ENCODE data around the gene KRTAP13-4.

Gene KRTAP13-4

DNA sequence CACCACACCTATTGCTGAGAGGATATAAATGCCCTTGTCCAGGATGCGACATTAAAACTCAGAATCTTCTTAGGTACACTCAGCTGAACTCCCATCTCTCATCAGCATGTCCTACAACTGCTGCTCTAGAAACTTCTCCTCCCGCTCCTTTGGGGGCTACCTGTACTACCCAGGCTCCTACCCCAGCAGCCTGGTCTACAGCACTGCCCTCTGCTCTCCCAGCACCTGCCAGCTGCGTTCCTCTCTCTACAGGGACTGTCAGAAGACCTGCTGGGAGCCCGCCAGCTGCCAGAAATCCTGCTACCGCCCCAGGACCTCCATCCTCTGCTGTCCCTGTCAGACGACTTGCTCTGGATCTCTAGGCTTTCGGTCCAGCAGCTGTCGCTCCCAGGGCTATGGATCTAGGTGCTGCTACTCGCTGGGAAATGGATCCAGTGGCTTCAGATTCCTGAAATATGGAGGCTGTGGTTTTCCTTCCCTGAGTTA is at the start of gene KRTAP13-4:
Gene KRTAP13-4, plus strand, starts transcription at position 51 of the 486 bp plus-strand sequence. Its CDS starts 56 bp downstream, at position 107.
- Histone ChIP-seq H3K4me3 (ENCODE audit: low read depth, low read length) (no peak within 1 kb of the TSS), H3K9ac (ENCODE audit: low read length) (no peak within 1 kb of the TSS), H3K27ac (ENCODE audit: low read depth, low read length) (no peak within 1 kb of the TSS), H3K36me3 (ENCODE audit: control insufficient read depth, insufficient read depth, low read length) (no peaks in the 10 kb centered on the region), H3K9me3 (ENCODE audit: control insufficient read depth, insufficient read depth, low read depth, low read length) (no peaks in the 10 kb centered on the region), H3K27me3 (ENCODE audit: control insufficient read depth, insufficient read depth, low read length) (no peaks in the 10 kb centered on the region), H3K4me1 (ENCODE audit: control insufficient read depth, insufficient read depth, low read length) (peaks cover 9% of the 10 kb centered on the region)

- H3K9me3 ChIP-seq (ENCODE audit: control insufficient read depth, insufficient read depth, low read depth, low read length): 0 out of 2 replicates have a peak, but pooled peaks cover 8% of the 10 kb centered on the region
- no peak overlapping the region for H3K4me3 ChIP-seq (ENCODE audit: low read depth, low read length)
- H3K36me3 ChIP-seq (ENCODE audit: control insufficient read depth, insufficient read depth, low read length): no peaks in the 10 kb centered on the region
- no peak overlapping the region for H3K9ac ChIP-seq (ENCODE audit: low read length)
- no peaks in the 10 kb centered on the region for H3K27me3 ChIP-seq (ENCODE audit: control insufficient read depth, insufficient read depth, low read length)
- H3K4me1 ChIP-seq (ENCODE audit: control insufficient read depth, insufficient read depth, low read length): no peaks in the 10 kb centered on the region
- H3K27ac ChIP-seq (ENCODE audit: low read depth, low read length): no peak overlapping the region
These were observed 47.8 kb upstream of the KRTAP13-4 start for GRCh38 chr21:30382201-30382600.

DNA sequence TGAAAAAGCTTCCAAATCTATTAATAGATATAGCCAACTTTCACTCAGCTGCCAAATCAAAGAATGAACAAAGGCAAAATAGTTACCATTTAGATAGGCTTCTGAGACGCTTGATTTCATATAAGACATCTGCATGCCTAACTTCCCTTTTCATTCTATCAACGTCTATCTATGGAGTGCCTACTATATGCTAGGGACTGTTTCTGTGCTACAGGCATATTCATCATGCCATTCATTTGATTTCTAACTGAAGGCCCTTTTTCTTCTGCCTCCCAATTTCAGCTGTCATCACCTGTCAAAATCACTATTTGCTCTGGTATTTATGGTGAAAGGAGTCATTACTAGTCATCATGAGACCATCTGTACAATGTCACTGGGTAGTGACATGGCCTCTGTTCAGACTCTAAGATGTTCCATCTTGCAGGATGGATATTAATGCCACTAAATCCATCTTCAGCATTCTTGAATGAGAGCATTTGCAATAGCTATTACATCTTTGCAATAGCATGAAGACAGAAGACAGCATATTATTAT is 38.5 kb upstream of the KRTAP13-4 start:
- H3K27me3 ChIP-seq (ENCODE audit: control insufficient read depth, insufficient read depth, low read length): no peaks in the 10 kb centered on the region
- H3K27ac ChIP-seq (ENCODE audit: low read depth, low read length): no peak overlapping the region
- no peaks in the 10 kb centered on the region for H3K4me1 ChIP-seq (ENCODE audit: control insufficient read depth, insufficient read depth, low read length)
- no peak overlapping the region for H3K9ac ChIP-seq (ENCODE audit: low read length)
- peaks cover 4% of the 10 kb centered on the region; the same call in 1 of the 2 replicates for H3K9me3 ChIP-seq (ENCODE audit: control insufficient read depth, insufficient read depth, low read depth, low read length)
- no peak overlapping the region for H3K4me3 ChIP-seq (ENCODE audit: low read depth, low read length)
- H3K36me3 ChIP-seq (ENCODE audit: control insufficient read depth, insufficient read depth, low read length): no peaks in the 10 kb centered on the region

- Histone ChIP-seq H3K27ac (ENCODE audit: low read depth, low read length) (no peak within 1 kb of the TSS), H3K4me1 (ENCODE audit: control insufficient read depth, insufficient read depth, low read length) (no peaks in the 10 kb centered on the region), H3K4me3 (ENCODE audit: low read depth, low read length) (no peak within 1 kb of the TSS), H3K9me3 (ENCODE audit: control insufficient read depth, insufficient read depth, low read depth, low read length) (no peaks in the 10 kb centered on the region), H3K27me3 (ENCODE audit: control insufficient read depth, insufficient read depth, low read length) (no peaks in the 10 kb centered on the region), H3K9ac (ENCODE audit: low read length) (no peak within 1 kb of the TSS), H3K36me3 (ENCODE audit: control insufficient read depth, insufficient read depth, low read length) (no peaks in the 10 kb centered on the region)
These were observed 34.3 kb upstream of the KRTAP13-4 start, which contains the start of gene KRTAP13-1 for GRCh38 chr21:30395731-30396130. Gene KRTAP13-1 (plus strand): TSS chr21:30396031. CDS start chr21:30396087, 56 bp downstream.

- H3K4me1 ChIP-seq (ENCODE audit: control insufficient read depth, insufficient read depth, low read length): no peaks in the 10 kb centered on the region
- H3K36me3 ChIP-seq (ENCODE audit: control insufficient read depth, insufficient read depth, low read length): no peaks in the 10 kb centered on the region
- peak overlapping the region; percentile 33 for H3K4me3 ChIP-seq (ENCODE audit: low read depth, low read length)
- H3K27me3 ChIP-seq (ENCODE audit: control insufficient read depth, insufficient read depth, low read length): no peaks in the 10 kb centered on the region
- H3K27ac ChIP-seq (ENCODE audit: low read depth, low read length): no peak overlapping the region
- no peaks in the 10 kb centered on the region for H3K9me3 ChIP-seq (ENCODE audit: control insufficient read depth, insufficient read depth, low read depth, low read length)
- no peak overlapping the region for H3K9ac ChIP-seq (ENCODE audit: low read length)
These were observed 21.1 kb upstream of the KRTAP13-4 start for GRCh38 chr21:30408782-30409494.

DNA sequence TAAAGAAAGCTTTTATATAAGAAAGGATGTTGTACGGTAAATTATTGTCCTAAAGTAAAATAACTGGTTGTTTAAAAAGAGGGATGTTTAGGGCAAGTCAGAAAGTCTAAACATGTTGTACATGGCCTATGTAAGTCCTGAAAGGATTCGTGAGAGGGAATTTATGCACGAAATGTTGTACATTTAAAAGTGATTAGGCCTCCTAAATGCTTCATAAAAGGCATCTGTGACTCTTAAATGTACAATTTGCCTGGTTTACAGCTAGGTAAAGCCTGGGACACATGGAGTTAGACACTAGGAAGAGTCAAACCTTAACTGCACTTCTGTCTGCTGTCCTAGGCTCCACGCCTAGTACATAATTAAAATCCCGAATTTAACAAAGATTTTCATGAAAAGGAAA is 14.0 kb upstream of the KRTAP13-4 start:
- no peak overlapping the region for H3K9ac ChIP-seq (ENCODE audit: low read length)
- H3K36me3 ChIP-seq (ENCODE audit: control insufficient read depth, insufficient read depth, low read length): no peaks in the 10 kb centered on the region
- no peaks in the 10 kb centered on the region for H3K4me1 ChIP-seq (ENCODE audit: control insufficient read depth, insufficient read depth, low read length)
- peaks cover 17% of the 10 kb centered on the region for H3K9me3 ChIP-seq (ENCODE audit: control insufficient read depth, insufficient read depth, low read depth, low read length)
- no peak overlapping the region for H3K27ac ChIP-seq (ENCODE audit: low read depth, low read length)
- H3K4me3 ChIP-seq (ENCODE audit: low read depth, low read length): no peak overlapping the region
- H3K27me3 ChIP-seq (ENCODE audit: control insufficient read depth, insufficient read depth, low read length): no peaks in the 10 kb centered on the region

GRCh38 chr21:30425826-30426225 is 4.2 kb upstream of the KRTAP13-4 start, which contains the start of gene KRTAP13-3:
Gene KRTAP13-3 (minus strand): TSS chr21:30425926. CDS start chr21:30425912, 14 bp downstream.
- Histone ChIP-seq H3K27me3 (ENCODE audit: control insufficient read depth, insufficient read depth, low read length) (no peaks in the 10 kb centered on the region), H3K4me1 (ENCODE audit: control insufficient read depth, insufficient read depth, low read length) (peaks cover 9% of the 10 kb centered on the region), H3K9me3 (ENCODE audit: control insufficient read depth, insufficient read depth, low read depth, low read length) (0 out of 2 replicates have a peak, but pooled peaks cover 9% of the 10 kb centered on the region), H3K9ac (ENCODE audit: low read length) (no peak within 1 kb of the TSS), H3K4me3 (ENCODE audit: low read depth, low read length) (no peak within 1 kb of the TSS), H3K36me3 (ENCODE audit: control insufficient read depth, insufficient read depth, low read length) (no peaks in the 10 kb centered on the region), H3K27ac (ENCODE audit: low read depth, low read length) (no peak within 1 kb of the TSS)

GRCh38 chr21:30426731-30427130 is 3.3 kb upstream of the KRTAP13-4 start:
- H3K36me3 ChIP-seq (ENCODE audit: control insufficient read depth, insufficient read depth, low read length): no peaks in the 10 kb centered on the region
- 0 out of 2 replicates have a peak, but pooled peaks cover 9% of the 10 kb centered on the region for H3K9me3 ChIP-seq (ENCODE audit: control insufficient read depth, insufficient read depth, low read depth, low read length)
- H3K27me3 ChIP-seq (ENCODE audit: control insufficient read depth, insufficient read depth, low read length): no peaks in the 10 kb centered on the region
- H3K27ac ChIP-seq (ENCODE audit: low read depth, low read length): no peak overlapping the region
- H3K9ac ChIP-seq (ENCODE audit: low read length): no peak overlapping the region
- H3K4me1 ChIP-seq (ENCODE audit: control insufficient read depth, insufficient read depth, low read length): peaks cover 9% of the 10 kb centered on the region
- H3K4me3 ChIP-seq (ENCODE audit: low read depth, low read length): no peak overlapping the region

DNA sequence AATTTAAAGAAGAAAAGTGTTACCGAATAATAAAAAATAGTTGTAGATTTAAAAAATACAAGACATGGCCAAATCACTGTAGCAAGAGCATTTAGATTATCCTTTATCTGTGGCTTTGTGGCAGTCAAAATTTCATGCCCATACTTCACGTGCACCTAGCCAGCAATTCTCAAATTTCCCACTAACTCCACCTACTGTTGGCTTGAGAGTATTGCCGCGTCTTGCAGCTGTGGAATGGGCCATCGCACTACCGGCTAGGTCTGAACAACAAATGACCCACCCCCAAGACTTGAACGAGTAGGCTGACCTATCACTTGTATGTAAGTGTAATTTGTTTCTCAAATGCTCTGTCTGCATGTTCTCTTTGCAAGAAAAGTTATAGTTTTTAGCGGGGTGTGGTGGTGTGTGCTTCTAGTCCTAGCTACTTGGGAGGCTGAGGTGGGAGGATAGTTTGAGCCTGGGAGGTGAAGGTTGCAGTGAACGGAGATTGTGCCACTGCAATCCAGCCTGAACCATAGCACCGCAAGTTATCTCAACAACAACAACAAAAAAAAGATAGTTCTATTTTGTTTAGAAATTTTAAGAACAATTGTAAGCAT is 4.1 kb downstream of the KRTAP13-4 start:
- no peak overlapping the region for H3K9ac ChIP-seq (ENCODE audit: low read length)
- H3K27ac ChIP-seq (ENCODE audit: low read depth, low read length): no peak overlapping the region
- H3K4me3 ChIP-seq (ENCODE audit: low read depth, low read length): no peak overlapping the region
- H3K4me1 ChIP-seq (ENCODE audit: control insufficient read depth, insufficient read depth, low read length): no peaks in the 10 kb centered on the region
- no peaks in the 10 kb centered on the region for H3K36me3 ChIP-seq (ENCODE audit: control insufficient read depth, insufficient read depth, low read length)
- H3K9me3 ChIP-seq (ENCODE audit: control insufficient read depth, insufficient read depth, low read depth, low read length): no peaks in the 10 kb centered on the region
- H3K27me3 ChIP-seq (ENCODE audit: control insufficient read depth, insufficient read depth, low read length): no peaks in the 10 kb centered on the region

DNA sequence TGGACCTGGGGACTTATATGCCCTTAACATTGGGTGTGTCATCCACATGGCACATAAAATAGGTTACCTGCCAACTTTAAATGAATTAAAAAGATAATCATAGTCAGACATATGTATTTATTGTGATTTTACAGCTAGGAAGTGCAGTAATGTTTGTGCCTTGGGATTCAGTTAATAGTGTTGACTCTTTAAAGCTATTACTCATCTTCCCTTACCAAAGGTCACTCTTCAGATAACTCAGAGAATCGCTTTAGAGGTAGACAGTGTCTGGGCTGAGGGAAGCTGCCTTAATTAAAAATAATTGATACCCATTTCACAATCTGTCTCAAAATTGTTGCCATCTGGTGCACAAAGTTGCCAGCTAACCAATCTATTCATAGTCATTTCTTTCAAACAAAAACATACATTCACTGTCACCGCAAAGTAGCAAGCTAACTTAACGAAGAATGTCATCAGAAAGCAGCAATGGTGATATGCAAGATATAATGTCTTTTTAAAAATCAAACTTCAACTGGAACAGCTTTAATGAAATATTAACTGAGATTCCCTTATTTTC is 7.1 kb downstream of the KRTAP13-4 start:
- Histone ChIP-seq H3K27me3 (ENCODE audit: control insufficient read depth, insufficient read depth, low read length) (no peaks in the 10 kb centered on the region), H3K4me3 (ENCODE audit: low read depth, low read length) (no peak overlapping the region), H3K36me3 (ENCODE audit: control insufficient read depth, insufficient read depth, low read length) (no peaks in the 10 kb centered on the region), H3K9ac (ENCODE audit: low read length) (no peak overlapping the region), H3K27ac (ENCODE audit: low read depth, low read length) (no peak overlapping the region), H3K4me1 (ENCODE audit: control insufficient read depth, insufficient read depth, low read length) (no peaks in the 10 kb centered on the region), H3K9me3 (ENCODE audit: control insufficient read depth, insufficient read depth, low read depth, low read length) (no peaks in the 10 kb centered on the region)

DNA sequence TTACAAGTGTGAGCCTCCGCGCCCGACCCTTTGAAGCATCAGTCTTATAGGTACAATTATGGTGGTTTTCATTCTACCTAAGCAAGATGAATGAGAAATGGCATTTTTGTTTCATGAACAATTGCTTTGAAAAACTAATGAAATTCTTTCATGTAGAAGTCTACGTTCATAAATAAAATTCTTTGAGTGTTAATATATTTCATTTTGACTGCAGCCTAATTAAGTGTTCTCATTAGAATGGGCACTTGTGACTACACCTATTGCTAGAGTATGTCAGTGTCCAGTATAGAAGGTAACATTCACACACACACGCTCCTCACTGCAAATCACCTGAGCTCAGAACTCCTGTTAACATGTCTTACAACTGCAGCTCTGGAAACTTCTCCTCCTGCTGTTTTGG is 10.0 kb downstream of the KRTAP13-4 start, which contains the start of gene KRTAP15-1:
Gene KRTAP15-1, plus strand, starts transcription at position 301 of the 400 bp plus-strand sequence. Its CDS starts 53 bp downstream, at position 354.
- no peaks in the 10 kb centered on the region for H3K9me3 ChIP-seq (ENCODE audit: control insufficient read depth, insufficient read depth, low read depth, low read length)
- H3K27me3 ChIP-seq (ENCODE audit: control insufficient read depth, insufficient read depth, low read length): no peaks in the 10 kb centered on the region
- no peak within 1 kb of the TSS for H3K27ac ChIP-seq (ENCODE audit: low read depth, low read length)
- H3K36me3 ChIP-seq (ENCODE audit: control insufficient read depth, insufficient read depth, low read length): no peaks in the 10 kb centered on the region
- H3K4me1 ChIP-seq (ENCODE audit: control insufficient read depth, insufficient read depth, low read length): peaks cover 13% of the 10 kb centered on the region; the same call in 1 of the 2 replicates
- no peak within 1 kb of the TSS for H3K9ac ChIP-seq (ENCODE audit: low read length)
- H3K4me3 ChIP-seq (ENCODE audit: low read depth, low read length): no peak within 1 kb of the TSS

All from HUES6 (cell line).